GM15510 (cell line): ENCODE measurements around the gene OLA1.

Experiments
- POLR2A ChIP-seq: IDR thresholded peaks from 3 replicates; pipeline ENCODE4 v1.6.1; 2011; ENCODE audit warnings: borderline replicate concordance; ENCODE audit not compliant: insufficient read length; ENCODE audit errors: extremely low read depth

Gene OLA1

GRCh38 chr2:174076975-174077374 is 171.4 kb downstream of the OLA1 start:
- no peak for TF ChIP-seq POLR2A

GRCh38 chr2:174076040-174076439 is 172.3 kb downstream of the OLA1 start:
- no peak for TF ChIP-seq POLR2A

- no peak for TF ChIP-seq POLR2A
Observed at GRCh38 chr2:174074831-174075230, 173.5 kb downstream of the OLA1 start.

GRCh38 chr2:174072857-174073256 is 175.5 kb downstream of the OLA1 start:
- no peak for TF ChIP-seq POLR2A

GRCh38 chr2:174072069-174072468 is 176.3 kb downstream of the OLA1 start:
- TF ChIP-seq POLR2A = no peak

- no peak for TF ChIP-seq POLR2A
Observed at GRCh38 chr2:174071321-174071720, 177.0 kb downstream of the OLA1 start.

- TF ChIP-seq POLR2A = no peak
Observed at GRCh38 chr2:174070281-174070680, 178.1 kb downstream of the OLA1 start.

GRCh38 chr2:174067815-174068214 is 180.5 kb downstream of the OLA1 start:
- no peak for TF ChIP-seq POLR2A

GRCh38 chr2:174066871-174067270 is 181.5 kb downstream of the OLA1 start:
- no peak for TF ChIP-seq POLR2A

- no peak for TF ChIP-seq POLR2A
Observed at GRCh38 chr2:174063492-174064092, 184.7 kb downstream of the OLA1 start.

GRCh38 chr2:174062934-174063333 is 185.4 kb downstream of the OLA1 start:
- no peak for TF ChIP-seq POLR2A

- no peak for TF ChIP-seq POLR2A
Observed at GRCh38 chr2:174059884-174060244, 188.5 kb downstream of the OLA1 start.

GRCh38 chr2:174059178-174059883 is 189.0 kb downstream of the OLA1 start:
- TF ChIP-seq POLR2A = no peak

GRCh38 chr2:174058456-174058855 is 189.9 kb downstream of the OLA1 start:
- no peak for TF ChIP-seq POLR2A

- TF ChIP-seq POLR2A = no peak
Observed at GRCh38 chr2:174058026-174058425, 190.3 kb downstream of the OLA1 start.

GRCh38 chr2:174054926-174055325 is 193.4 kb downstream of the OLA1 start:
- no peak for TF ChIP-seq POLR2A
